ENCODE measurements around the gene CD109. TPM values are rescaled to one million over a fixed set of nuclear protein-coding genes. Genes with fewer than 3 reads are reported as not detected.

Gene CD109
- total and polyA plus RNA-seq, 2 of the 4 experiments (the other 2 are of a cell fraction) = 3.6 to 5.0 TPM

DNA sequence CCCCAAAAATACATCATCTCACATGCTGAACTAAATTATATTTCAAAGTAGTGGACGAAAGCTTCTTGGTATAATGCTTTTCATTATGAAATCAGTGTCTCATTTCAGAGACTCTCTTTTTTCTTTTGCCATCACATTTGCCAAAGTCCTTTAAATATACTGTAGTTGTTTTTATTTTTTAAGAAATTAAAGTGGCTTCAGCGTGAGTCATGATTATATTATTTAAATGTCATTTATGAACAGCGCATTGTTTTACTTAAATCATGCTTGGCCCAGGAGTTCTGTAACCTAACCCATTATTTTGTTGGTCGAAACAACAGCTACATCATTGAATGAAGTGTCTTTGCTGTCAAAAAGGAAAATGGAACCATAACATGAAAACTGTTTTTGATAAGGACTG lies 100.9 kb downstream of the CD109 start:
- Histone ChIP-seq H3K4me3 (ENCODE audit: insufficient read depth, low read depth, low read length) (no peak overlapping the region), H3K4me1 (ENCODE audit: control insufficient read depth, insufficient read depth, low read length) (peaks cover 6% of the 10 kb centered on the region), H4K91ac (ENCODE audit: insufficient read depth, low read depth, low read length) (no peak overlapping the region), H3K14ac (replicated peaks; ENCODE audit: low read depth, low read length) (no peak overlapping the region; the same call in 1 of the 2 replicates), H2BK5ac (ENCODE audit: low read depth, low read length, poor library complexity, severe bottlenecking) (peak overlapping the region; percentile 58), H4K20me1 (ENCODE audit: insufficient read depth, low read length) (no peaks in the 10 kb centered on the region), H3K9me3 (ENCODE audit: control insufficient read depth, insufficient read depth, low read length) (no peaks in the 10 kb centered on the region), H3K56ac (ENCODE audit: extremely low read depth, insufficient read depth, low read length) (no peak overlapping the region), H2BK20ac (ENCODE audit: low read depth, low read length) (no peak overlapping the region), H4K8ac (ENCODE audit: low read depth in 2 of 2, low read length in 2 of 2) (no peak overlapping the region), H3K18ac (ENCODE audit: low read depth, low read length) (peak overlapping the region; percentile 39; the same call in 1 of the 2 replicates), H3K9ac (ENCODE audit: low read depth, low read length) (no peak overlapping the region), H3K4ac (ENCODE audit: low read depth, low read length) (no peak overlapping the region), H3K27ac (ENCODE audit: insufficient read depth, low read length) (no peak overlapping the region), H3K79me1 (ENCODE audit: low read depth in 1 of 2, low read length in 2 of 2) (no peaks in the 10 kb centered on the region; a peak in 1 of 4 replicates), H2AK5ac (ENCODE audit: low read depth, low read length) (no peak overlapping the region), H2AFZ (replicated peaks; ENCODE audit: low read length, poor library complexity) (no peak overlapping the region), H3K27me3 (ENCODE audit: control insufficient read depth, insufficient read depth, low read length) (no peaks in the 10 kb centered on the region), H3K36me3 (ENCODE audit: control insufficient read depth, insufficient read depth, low read length) (peaks cover 3% of the 10 kb centered on the region; the same call in 1 of the 2 replicates), H3K9me1 (ENCODE audit: insufficient read depth, low read length) (peaks cover 9% of the 10 kb centered on the region), H2AK9ac (replicated peaks; ENCODE audit: low read depth, low read length, poor library complexity) (no peak overlapping the region), H3K4me2 (ENCODE audit: low read depth, low read length) (peak overlapping the region; percentile 38; the same call in 1 of the 2 replicates), H3K23ac (ENCODE audit: low read depth, low read length) (0 out of 2 replicates have a peak overlapping the region, but pooled peaks have one; percentile 8), H2BK15ac (ENCODE audit: low read depth, low read length) (no peak overlapping the region), H4K5ac (ENCODE audit: low read depth, low read length) (no peak overlapping the region; the same call in 1 of the 2 replicates), H2BK120ac (ENCODE audit: low read depth, low read length) (no peak overlapping the region; the same call in 1 of the 2 replicates)
- ChIA-PET CTCF (interaction anchor here (1.0 kb wide), 1 partner anchor 94 kb away, joined by 3 read pairs; no protein-coding TSS in a partner anchor), POLR2A (ENCODE audit: unreplicated experiment) (interaction anchor here (0.5 kb wide), 1 partner anchor 336 kb away, joined by 4 read pairs; no protein-coding TSS in a partner anchor)
- ATAC-seq (ENCODE audit: low read depth) = no peak
- DNase-seq = peak; percentile 6
- TF ChIP-seq, protein P1, sequence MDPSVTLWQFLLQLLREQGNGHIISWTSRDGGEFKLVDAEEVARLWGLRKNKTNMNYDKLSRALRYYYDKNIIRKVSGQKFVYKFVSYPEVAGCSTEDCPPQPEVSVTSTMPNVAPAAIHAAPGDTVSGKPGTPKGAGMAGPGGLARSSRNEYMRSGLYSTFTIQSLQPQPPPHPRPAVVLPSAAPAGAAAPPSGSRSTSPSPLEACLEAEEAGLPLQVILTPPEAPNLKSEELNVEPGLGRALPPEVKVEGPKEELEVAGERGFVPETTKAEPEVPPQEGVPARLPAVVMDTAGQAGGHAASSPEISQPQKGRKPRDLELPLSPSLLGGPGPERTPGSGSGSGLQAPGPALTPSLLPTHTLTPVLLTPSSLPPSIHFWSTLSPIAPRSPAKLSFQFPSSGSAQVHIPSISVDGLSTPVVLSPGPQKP (IDR thresholded peaks at IDR 0.05; ENCODE audit: borderline replicate concordance, low read depth, low read length) = no peak
- TF ChIP-seq POLR2A (IDR thresholded peaks at IDR 0.05; ENCODE audit: low read depth, low read length) (no peak), RFX5 (IDR thresholded peaks at IDR 0.05; ENCODE audit: low read depth, low read length) (no peak), MAFK (IDR thresholded peaks at IDR 0.05; ENCODE audit: low read depth, low read length) (no peak), NFE2L2 (IDR thresholded peaks at IDR 0.05; ENCODE audit: low read depth, low read length) (no peak), MAZ (IDR thresholded peaks at IDR 0.05; ENCODE audit: borderline replicate concordance, low read depth, low read length) (no peak), RCOR1 (IDR thresholded peaks at IDR 0.05; ENCODE audit: insufficient replicate concordance, low read length) (no peak), MXI1 (IDR thresholded peaks at IDR 0.05; ENCODE audit: borderline replicate concordance, low read depth, low read length) (no peak), BHLHE40 (IDR thresholded peaks at IDR 0.05; ENCODE audit: low read depth, low read length) (no peak), CEBPB (IDR thresholded peaks at IDR 0.05; ENCODE audit: low read depth, low read length) (no peak), FOS (IDR thresholded peaks at IDR 0.05; ENCODE audit: low read depth, low read length) (no peak), RAD21 (IDR thresholded peaks at IDR 0.05; ENCODE audit: low read length) (no peak), CHD1 (IDR thresholded peaks at IDR 0.05; ENCODE audit: low read depth, low read length) (no peak), SMC3 (IDR thresholded peaks at IDR 0.05; ENCODE audit: low read depth, low read length) (no peak)
- TF ChIP-seq, protein P2, sequence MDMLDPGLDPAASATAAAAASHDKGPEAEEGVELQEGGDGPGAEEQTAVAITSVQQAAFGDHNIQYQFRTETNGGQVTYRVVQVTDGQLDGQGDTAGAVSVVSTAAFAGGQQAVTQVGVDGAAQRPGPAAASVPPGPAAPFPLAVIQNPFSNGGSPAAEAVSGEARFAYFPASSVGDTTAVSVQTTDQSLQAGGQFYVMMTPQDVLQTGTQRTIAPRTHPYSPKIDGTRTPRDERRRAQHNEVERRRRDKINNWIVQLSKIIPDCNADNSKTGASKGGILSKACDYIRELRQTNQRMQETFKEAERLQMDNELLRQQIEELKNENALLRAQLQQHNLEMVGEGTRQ (IDR thresholded peaks at IDR 0.05; ENCODE audit: low read depth, low read length) = no peak
- TF ChIP-seq, protein P3, sequence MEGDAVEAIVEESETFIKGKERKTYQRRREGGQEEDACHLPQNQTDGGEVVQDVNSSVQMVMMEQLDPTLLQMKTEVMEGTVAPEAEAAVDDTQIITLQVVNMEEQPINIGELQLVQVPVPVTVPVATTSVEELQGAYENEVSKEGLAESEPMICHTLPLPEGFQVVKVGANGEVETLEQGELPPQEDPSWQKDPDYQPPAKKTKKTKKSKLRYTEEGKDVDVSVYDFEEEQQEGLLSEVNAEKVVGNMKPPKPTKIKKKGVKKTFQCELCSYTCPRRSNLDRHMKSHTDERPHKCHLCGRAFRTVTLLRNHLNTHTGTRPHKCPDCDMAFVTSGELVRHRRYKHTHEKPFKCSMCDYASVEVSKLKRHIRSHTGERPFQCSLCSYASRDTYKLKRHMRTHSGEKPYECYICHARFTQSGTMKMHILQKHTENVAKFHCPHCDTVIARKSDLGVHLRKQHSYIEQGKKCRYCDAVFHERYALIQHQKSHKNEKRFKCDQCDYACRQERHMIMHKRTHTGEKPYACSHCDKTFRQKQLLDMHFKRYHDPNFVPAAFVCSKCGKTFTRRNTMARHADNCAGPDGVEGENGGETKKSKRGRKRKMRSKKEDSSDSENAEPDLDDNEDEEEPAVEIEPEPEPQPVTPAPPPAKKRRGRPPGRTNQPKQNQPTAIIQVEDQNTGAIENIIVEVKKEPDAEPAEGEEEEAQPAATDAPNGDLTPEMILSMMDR (conservative IDR thresholded peaks at IDR 0.05; ENCODE audit: low read depth, low read length) = no peak
- in situ Hi-C loops (cut with MboI; ENCODE audit: low sequenced_read_pairs) (no loop called here), intact Hi-C loops (cut with micrococcal nuclease) (loop anchor here (1.0 kb wide), 1 partner anchor 53 kb away; no protein-coding TSS in a partner anchor), dilution Hi-C loops (cut with HindIII; ENCODE audit: low sequenced_read_pairs, unreplicated experiment) (no loop called here)
- WGBS, 2 experiments (ENCODE audit: extremely low coverage in 2 of 2, insufficient read length in 1 of 2) = no CpG with 5 or more reads among the region's 4 CpGs
- no TSS peak for BruUV-seq (replicated peaks)

Measured in IMR-90 (cell line).